DMS53 treated with DMSO at 0.1 percent for 48 hours (cell line): ENCODE measurements around the gene BANK1.

Experiments
- DNase-seq: peaks from one replicate; lab custom pipeline; 2025; ENCODE audit not compliant: unreplicated experiment; lab: John Stamatoyannopoulos, UW

BANK1 gene

GRCh38 chr4:101807351-101807750 is 16.8 kb downstream of the BANK1 start:
- DNase-seq, result no peak

- DNase-seq, result no peak
Measured at GRCh38 chr4:101813604-101814003, 23.1 kb downstream of the BANK1 start.

GRCh38 chr4:101818362-101818761 is 27.8 kb downstream of the BANK1 start:
- DNase-seq, result no peak

DNA sequence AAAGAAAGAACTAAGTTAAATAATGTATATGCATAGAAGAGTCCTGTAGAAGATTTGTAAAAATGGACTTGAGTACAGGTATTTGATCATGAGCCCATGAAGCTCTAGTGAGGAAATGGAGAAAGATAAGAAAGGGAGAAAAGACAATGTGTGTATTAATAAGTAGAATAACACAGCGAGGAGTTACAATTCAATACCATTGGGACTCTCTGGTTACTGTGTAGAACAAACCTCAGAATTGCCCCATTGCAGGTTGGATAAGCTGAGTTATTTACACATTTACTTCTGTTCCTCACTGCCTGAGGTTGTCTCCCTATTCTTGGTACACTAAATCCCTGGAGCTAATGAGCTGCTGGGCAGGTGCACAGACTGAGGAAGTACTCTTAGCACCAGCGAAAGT is 33.3 kb downstream of the BANK1 start:
- DNase-seq, result no peak

GRCh38 chr4:101824500-101824899 is 34.0 kb downstream of the BANK1 start:
- DNase-seq, result no peak

DNA sequence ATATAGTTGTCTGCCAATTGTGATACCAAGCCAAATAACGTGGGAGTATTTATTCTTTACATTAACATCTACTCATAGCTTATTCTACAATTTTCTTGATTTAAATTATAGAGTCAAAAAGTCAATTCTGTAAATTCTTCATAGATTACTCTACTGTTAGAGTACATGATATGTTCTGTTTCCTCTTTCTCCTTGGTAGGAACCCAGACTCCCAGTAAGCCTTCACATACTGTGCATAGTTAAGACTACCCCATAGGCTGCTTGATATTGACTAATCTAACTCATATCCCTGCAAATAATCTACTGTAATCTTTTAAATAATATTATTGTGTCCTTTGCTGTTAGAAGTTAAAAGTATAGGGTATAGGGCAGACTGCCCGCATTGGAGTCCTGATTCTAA is 35.4 kb downstream of the BANK1 start:
- no peak for DNase-seq

- DNase-seq, result no peak
Measured at GRCh38 chr4:101831816-101832215, 41.3 kb downstream of the BANK1 start.

- DNase-seq, result no peak
Measured at GRCh38 chr4:101833480-101833879, 43.0 kb downstream of the BANK1 start.

DNA sequence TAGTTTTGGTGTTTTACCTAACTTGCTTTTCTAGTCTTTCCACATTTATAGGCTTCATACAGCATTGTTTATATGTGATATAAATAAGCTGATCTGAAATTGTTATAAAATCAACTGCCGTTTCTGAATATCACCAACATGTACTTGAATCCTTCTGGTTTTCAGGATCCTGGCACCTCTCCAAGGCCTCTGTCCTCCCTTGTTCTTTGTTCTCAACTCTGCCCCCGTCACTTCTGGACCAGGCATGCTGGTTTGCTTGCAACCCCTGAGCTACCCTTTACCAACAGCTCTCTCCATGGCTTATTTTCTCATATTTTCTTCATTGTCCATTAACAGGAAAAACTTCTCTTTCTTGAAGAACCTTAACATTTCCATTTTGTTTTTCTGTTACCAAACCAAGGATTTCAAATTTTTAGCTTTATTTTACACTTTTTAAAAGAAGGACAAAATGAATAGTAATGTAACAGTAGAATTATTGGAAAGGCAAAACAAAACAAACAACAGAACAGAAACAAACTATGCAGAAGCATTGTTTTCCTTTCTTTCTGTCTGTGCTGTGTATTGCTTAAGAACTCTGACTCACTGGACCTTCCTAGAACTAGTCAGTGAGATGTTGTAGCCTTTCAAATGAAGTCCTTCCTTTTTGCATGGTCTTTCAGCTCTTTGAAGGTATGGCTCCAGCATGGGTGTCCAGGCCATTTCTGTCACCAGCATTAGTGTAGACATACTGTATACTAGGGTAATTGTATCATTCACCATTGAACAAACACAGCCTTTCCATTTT is 44.8 kb downstream of the BANK1 start:
- peak; percentile 34 for DNase-seq

DNA sequence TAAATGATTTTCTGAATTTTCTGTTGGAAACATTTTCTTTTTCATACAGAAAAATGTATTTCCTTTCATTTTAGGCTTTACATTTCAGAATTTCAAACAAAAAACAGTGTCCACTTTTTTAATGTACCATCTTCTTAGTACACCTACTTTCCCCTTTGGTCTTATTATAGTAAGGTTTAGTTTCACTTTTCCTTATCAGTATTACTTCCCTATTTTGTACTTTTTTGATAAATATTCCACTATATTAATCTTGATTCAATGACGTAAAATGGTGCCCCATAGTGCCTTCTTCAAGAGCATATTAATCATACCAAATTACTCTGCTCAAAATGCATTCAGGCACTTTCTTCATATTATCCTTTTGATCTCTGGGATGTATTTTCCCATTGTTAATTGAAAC is 52.5 kb downstream of the BANK1 start:
- no peak for DNase-seq

- DNase-seq, result no peak
Measured at GRCh38 chr4:101846550-101846949, 56.0 kb downstream of the BANK1 start.

DNA sequence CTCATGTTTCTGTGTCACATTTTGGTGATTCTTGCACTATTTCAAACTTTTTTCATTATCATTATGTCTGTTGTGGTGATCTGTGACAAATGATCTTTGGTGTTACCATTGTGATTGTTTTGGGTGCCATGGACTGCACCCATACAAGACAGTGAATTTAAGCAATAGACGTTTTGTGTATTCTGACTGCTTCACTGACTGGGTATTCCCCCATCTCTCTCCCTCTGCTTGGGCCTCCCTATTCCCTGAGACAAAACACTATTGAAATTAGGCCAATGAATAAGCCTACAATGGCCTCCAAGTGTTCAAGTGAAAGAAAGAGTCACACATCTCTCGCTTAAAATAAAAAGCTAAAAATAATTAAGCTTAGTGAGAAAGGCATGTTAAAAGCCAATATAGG is 60.2 kb downstream of the BANK1 start:
- no peak for DNase-seq

DNA sequence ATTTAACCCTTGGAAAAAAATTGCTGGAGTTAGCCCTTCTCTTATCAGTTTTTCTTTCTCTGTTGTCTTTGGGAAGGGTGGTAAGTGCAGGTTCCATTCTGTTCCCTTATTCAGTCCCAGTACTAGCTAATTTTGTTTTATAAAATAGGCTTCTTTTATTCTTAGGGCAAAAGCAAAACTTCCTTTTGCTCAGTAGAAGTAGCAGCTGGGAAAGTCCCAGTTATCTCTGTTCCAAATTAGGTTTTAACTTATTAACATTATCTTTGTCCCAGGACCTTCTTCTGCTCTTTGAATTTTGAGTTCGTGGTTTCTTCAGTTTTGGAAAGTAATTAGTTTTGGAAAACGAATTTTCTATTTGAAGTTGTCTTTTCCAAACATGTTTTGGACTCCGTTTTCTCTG is 61.1 kb downstream of the BANK1 start:
- DNase-seq, result no peak

DNA sequence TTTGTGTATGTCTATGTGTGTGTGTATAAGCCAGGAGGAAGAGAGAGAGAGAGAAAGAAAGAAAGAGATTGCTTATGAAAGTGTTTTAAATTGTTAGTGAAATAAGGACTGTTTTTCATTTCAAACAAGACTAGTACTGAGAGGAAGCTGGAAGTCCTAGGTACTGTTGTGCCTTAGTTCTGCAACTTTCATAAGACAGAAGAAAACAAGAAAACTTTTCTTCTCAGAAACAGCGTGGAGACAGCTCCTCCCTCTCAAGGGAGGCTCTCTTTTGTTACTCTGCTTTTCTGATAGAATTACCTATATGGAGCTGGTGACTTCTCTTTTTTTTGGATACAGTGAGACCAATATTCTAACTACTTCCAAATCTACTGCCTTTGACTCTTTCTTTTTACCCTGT is 62.5 kb downstream of the BANK1 start:
- no peak for DNase-seq

- DNase-seq, result no peak
Measured at GRCh38 chr4:101853691-101854090, 63.2 kb downstream of the BANK1 start.

- no peak for DNase-seq
Measured at GRCh38 chr4:101855239-101855638, 64.7 kb downstream of the BANK1 start.

DNA sequence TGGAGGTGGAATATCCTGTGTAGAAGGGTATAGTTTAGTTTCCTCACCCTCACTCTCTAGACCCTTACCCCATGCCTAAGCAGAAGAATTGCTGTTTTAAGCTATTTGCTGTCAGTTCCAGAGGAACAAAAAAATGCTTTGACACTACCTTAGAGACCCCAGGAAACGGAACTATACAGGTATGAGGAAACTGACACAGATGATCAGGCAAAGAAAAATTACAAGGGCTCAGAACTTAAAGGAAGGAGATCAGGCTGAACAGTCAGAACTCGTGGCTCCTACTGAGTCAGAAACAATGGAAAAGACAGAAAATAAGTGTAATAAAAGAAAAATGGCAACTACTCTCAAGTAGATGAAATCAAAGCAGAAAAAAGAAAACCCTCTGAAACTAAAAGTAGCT is 65.6 kb downstream of the BANK1 start:
- no peak for DNase-seq

GRCh38 chr4:101857176-101857575 is 66.6 kb downstream of the BANK1 start:
- no peak for DNase-seq

DNA sequence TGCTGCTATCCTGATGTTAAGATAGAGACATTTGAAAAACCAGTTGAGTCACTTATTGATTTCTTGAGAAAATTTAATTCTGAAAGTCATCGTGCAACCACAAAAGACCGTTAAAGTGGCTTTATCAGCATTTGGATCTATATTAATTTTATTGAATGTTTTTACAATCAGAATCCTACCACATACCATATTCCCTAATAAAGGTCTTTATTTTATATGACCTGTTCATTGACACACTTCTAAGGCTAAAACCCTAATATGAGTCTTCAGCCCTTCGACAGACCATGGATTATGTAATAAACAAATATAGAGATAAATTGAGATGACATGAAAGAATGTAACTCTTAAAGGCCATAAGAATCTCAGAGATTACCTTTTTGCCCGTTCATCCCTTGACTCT is 68.1 kb downstream of the BANK1 start:
- DNase-seq, result no peak

- no peak for DNase-seq
Measured at GRCh38 chr4:101862595-101862994, 72.1 kb downstream of the BANK1 start.

DNA sequence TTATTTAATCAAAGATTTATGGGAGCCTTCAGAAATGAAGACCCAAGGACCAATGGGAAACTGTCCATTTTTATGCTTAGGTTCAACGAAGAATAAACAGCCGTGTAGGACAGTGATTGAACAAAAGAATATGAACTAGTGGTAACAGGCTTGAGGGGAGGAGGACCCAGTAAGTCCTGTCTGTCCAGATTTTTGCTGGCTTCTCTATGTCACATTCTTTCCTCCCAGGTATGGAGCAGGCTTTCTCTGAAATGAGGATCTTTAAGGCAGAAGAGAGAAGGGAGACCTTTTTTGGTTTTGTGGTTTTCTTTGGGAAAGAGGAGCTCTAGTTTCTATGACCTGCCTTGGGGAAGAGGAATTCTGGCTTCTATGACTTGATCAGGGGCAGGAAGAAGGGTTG is 74.1 kb downstream of the BANK1 start:
- no peak for DNase-seq

DNA sequence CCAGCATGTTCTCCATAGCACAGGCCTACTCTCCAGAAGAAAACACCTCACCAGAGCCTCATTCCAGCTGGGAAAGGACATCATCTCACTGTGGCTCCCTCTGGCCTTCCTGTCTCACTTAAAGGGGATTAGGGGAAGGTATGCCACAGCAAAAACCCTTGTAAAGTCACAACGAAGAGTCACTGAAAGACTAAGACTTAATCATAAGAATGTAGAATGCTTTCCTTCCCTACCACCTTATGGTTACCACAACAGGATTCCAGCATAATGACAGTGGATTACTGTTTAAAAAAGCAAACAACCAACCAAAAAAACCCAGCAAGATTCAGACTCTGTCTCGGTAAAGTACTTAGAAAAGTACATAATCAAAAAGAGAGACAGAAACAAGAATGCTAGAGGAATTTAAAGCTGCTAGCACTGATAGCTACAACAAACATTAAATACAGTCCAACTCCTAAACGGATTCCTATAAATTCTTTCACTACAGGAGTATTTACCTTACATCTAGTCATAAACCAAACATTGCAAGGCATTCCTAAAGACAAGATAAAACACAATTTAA is 75.1 kb downstream of the BANK1 start:
- DNase-seq, result no peak

GRCh38 chr4:101870874-101871273 is 80.3 kb downstream of the BANK1 start:
- no peak for DNase-seq
